HL-60 (cell line): ENCODE measurements around the gene CRPPA.
"Not testable (repeated sequence)": the region's sequence is repeated elsewhere in the genome, so short reads cannot be mapped to it uniquely, and the experiment has no call there.

Source experiments
- DNase-seq, 2 experiments: peaks; one replicate each; pipeline ENCODE4 v3.0.0-alpha.2; 2010 to 2020; ENCODE audit warnings: low read depth in 1 of 2, low spot score in 1 of 2
- H3K27ac ChIP-seq: fragments of 250-450 bp; sonication (Bioruptor Pico); replicated peaks from 2 replicates; pipeline ENCODE4 v1.5.1; 2020; ENCODE audit warnings: mild to moderate bottlenecking, moderate library complexity
- H3K27me3 ChIP-seq: fragments of 250-450 bp; sonication (Bioruptor Pico); 2 replicates; pipeline ENCODE4 v1.5.1; 2021; ENCODE audit warnings: mild to moderate bottlenecking, moderate library complexity; ENCODE audit not compliant: insufficient read depth, poor library complexity, severe bottlenecking
- H3K4me3 ChIP-seq: replicated peaks from 2 replicates; pipeline ENCODE4 v1.5.1; 2011; ENCODE audit warnings: mild to moderate bottlenecking, control low read depth, low read length; ENCODE audit not compliant: insufficient read depth
- CTCF ChIP-seq: IDR thresholded peaks from one replicate; pipeline ENCODE4 v1.5.1; 2011; ENCODE audit warnings: low read length, control low read depth, inconsistent platforms; ENCODE audit not compliant: insufficient read depth
- GABPA ChIP-seq: IDR thresholded peaks from 2 replicates; pipeline ENCODE4 v1.6.1; 2012; ENCODE audit warnings: low read depth
- POLR2AphosphoS5 ChIP-seq: IDR thresholded peaks from 2 replicates; pipeline ENCODE4 v1.6.1; 2012; ENCODE audit warnings: low read depth
- REST ChIP-seq: IDR thresholded peaks from 2 replicates; pipeline ENCODE4 v1.6.1; 2012; ENCODE audit warnings: low read depth; ENCODE audit not compliant: insufficient replicate concordance
- SPI1 ChIP-seq: IDR thresholded peaks from 2 replicates; pipeline ENCODE4 v1.6.1; 2012; ENCODE audit warnings: low read depth, mild to moderate bottlenecking, borderline replicate concordance

Gene CRPPA

GRCh38 chr7:16455591-16455990 is 34.3 kb upstream of the CRPPA start:
- Histone ChIP-seq H3K27ac (no peak overlapping the region), H3K27me3 (no peaks in the 10 kb centered on the region), H3K4me3 (no peak overlapping the region)
- TF ChIP-seq GABPA: no peak
- TF ChIP-seq SPI1: no peak
- TF ChIP-seq POLR2AphosphoS5: no peak
- TF ChIP-seq REST: no peak
- TF ChIP-seq CTCF: no peak
- no peak for DNase-seq

DNA sequence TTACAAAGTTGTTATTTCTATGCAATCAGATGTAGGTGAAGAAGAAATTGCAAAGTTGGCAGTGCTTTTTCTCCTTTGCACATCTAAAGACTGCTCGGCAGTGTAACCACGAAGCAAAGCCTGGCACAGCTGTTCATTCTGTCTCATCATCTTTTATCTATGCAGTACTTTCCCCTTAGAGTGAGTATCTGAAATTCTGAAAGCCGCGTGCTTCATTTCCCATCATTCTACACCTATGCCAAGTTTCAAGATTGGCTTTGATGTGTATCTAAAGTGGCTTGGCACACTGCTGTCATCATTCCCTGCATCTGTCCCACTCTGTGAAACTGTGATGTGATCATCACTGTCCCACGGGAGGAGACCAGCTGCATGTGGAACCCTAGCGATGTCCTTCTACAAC is 29.0 kb upstream of the CRPPA start:
- Histone ChIP-seq H3K4me3 (no peak overlapping the region), H3K27me3 (no peaks in the 10 kb centered on the region), H3K27ac (no peak overlapping the region)
- no peak for TF ChIP-seq POLR2AphosphoS5
- TF ChIP-seq GABPA: no peak
- no peak for TF ChIP-seq SPI1
- no peak for TF ChIP-seq CTCF
- TF ChIP-seq REST: no peak
- DNase-seq: no peak

DNA sequence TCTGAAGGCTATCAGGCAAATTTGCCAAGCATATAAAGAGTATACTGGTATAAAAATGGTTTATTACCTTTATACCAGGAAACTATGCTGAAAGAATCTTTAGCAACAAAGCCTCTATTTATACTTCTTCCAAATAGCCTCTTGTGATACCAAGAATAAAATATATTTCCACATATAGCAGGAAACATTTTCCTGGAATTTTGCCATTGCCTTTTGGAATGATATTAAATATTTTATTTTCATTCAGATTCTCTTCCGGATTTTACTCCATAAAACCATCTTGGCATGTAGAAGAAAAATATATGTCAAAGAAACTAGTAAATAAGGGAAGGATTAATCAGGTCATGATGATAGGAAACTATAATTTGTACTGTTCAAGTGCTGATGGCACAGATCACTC is 26.5 kb upstream of the CRPPA start:
- Histone ChIP-seq H3K4me3 (no peak overlapping the region), H3K27ac (no peak overlapping the region), H3K27me3 (no peaks in the 10 kb centered on the region)
- no peak for TF ChIP-seq GABPA
- no peak for TF ChIP-seq CTCF
- no peak for TF ChIP-seq SPI1
- no peak for DNase-seq

DNA sequence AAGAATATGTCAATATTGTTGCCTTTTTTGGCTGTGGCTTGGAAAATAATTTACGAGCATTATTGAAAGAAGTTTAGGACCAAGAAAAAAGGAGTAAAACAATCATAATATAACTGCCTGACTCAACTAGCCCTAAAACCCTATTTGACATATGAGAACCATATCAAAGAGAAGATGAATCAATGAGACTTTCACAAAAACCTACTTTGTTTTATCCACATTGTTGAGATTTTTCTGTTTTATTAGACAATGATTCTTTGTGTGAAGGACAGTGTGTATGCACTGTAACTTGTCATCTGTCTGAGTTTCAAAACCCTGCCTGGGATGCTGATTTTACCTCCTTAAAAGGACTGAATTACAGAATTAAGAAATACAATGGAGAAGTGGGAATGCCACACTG is 25.2 kb upstream of the CRPPA start:
- no peak for DNase-seq
- no peak overlapping the region for H3K27ac ChIP-seq
- no peak for TF ChIP-seq REST
- no peak overlapping the region for H3K4me3 ChIP-seq
- H3K27me3 ChIP-seq: no peaks in the 10 kb centered on the region

GRCh38 chr7:16443871-16444270 is 22.5 kb upstream of the CRPPA start:
- DNase-seq, H3K27me3 ChIP-seq, H3K27ac ChIP-seq, H3K4me3 ChIP-seq: not testable (repeated sequence)
